Mesenchymal stem cell (in vitro differentiated cells and primary cell): Measurements from ENCODE around the gene AOPEP.

Experiments used
- DNase-seq: peaks from one replicate; pipeline ENCODE4 v3.0.0-alpha.2; 2013
- H2AFZ ChIP-seq: one replicate; pipeline ENCODE4 v1.6.1; 2013; ENCODE audit warnings: low read depth, mild to moderate bottlenecking, control low read depth, inconsistent platforms, low read length, moderate library complexity
- H2AK5ac ChIP-seq: 2 replicates; pipeline ENCODE4 v1.6.1; 2013; ENCODE audit warnings: low read length, moderate library complexity, mild to moderate bottlenecking, inconsistent platforms; ENCODE audit not compliant: severe bottlenecking
- H2BK120ac ChIP-seq: one replicate; pipeline ENCODE4 v1.6.1; 2013; ENCODE audit warnings: low read depth, mild to moderate bottlenecking, inconsistent platforms, low read length, moderate library complexity
- H2BK12ac ChIP-seq, 2 experiments: one replicate each; pipeline ENCODE4 v1.6.1; 2013; ENCODE audit warnings: inconsistent platforms in 2 of 2, low read length in 2 of 2, mild to moderate bottlenecking in 2 of 2, moderate library complexity in 2 of 2, control low read depth in 1 of 2
- H2BK15ac ChIP-seq: one replicate; pipeline ENCODE4 v1.6.1; 2013; ENCODE audit warnings: mild to moderate bottlenecking, low read depth, inconsistent platforms; ENCODE audit not compliant: poor library complexity, severe bottlenecking
- H2BK5ac ChIP-seq: 2 replicates; pipeline ENCODE4 v1.6.1; 2013; ENCODE audit warnings: low read depth, mild to moderate bottlenecking, low read length, control low read depth, inconsistent platforms; ENCODE audit not compliant: poor library complexity, severe bottlenecking
- H3K14ac ChIP-seq, 2 experiments: one replicate each; pipeline ENCODE4 v1.6.1; 2013; ENCODE audit warnings: inconsistent platforms in 2 of 2, low read length in 2 of 2, control low read depth in 1 of 2, mild to moderate bottlenecking in 1 of 2, moderate library complexity in 1 of 2
- H3K18ac ChIP-seq, 2 experiments: one replicate each; pipeline ENCODE4 v1.6.1; 2013; ENCODE audit warnings: inconsistent platforms in 2 of 2, low read length in 2 of 2, control low read depth in 1 of 2, low read depth in 1 of 2, mild to moderate bottlenecking in 1 of 2
- H3K23ac ChIP-seq, 2 experiments: one replicate each; pipeline ENCODE4 v1.6.1; 2013; ENCODE audit warnings: inconsistent platforms in 2 of 2, low read length in 2 of 2, mild to moderate bottlenecking in 2 of 2, moderate library complexity in 2 of 2, control low read depth in 1 of 2
- H3K27ac ChIP-seq: 2 replicates; pipeline ENCODE4 v1.5.1; 2013; ENCODE audit warnings: mild to moderate bottlenecking, moderate library complexity, low read length, control low read depth, inconsistent platforms; ENCODE audit not compliant: poor library complexity, severe bottlenecking
- H3K27me3 ChIP-seq, 2 experiments: 2 replicates each; pipeline versions ENCODE4 v1.6.1 to v1.7.0; 2013; ENCODE audit warnings: low read length in 2 of 2, mild to moderate bottlenecking in 2 of 2, moderate library complexity in 2 of 2, control low read depth in 1 of 2, inconsistent platforms in 1 of 2; ENCODE audit not compliant: control insufficient read depth in 1 of 2, insufficient read depth in 1 of 2
- H3K36me3 ChIP-seq, 2 experiments: 2 replicates each; pipeline versions ENCODE4 v1.6.1 to v1.7.0; 2013; ENCODE audit warnings: low read length in 2 of 2, control low read depth in 1 of 2, inconsistent platforms in 1 of 2, low read depth in 1 of 2, mild to moderate bottlenecking in 1 of 2; ENCODE audit not compliant: insufficient read depth in 2 of 2, control insufficient read depth in 1 of 2
- H3K4ac ChIP-seq, 2 experiments: one replicate each; pipeline ENCODE4 v1.6.1; 2013; ENCODE audit warnings: inconsistent platforms in 2 of 2, low read length in 2 of 2, mild to moderate bottlenecking in 2 of 2, moderate library complexity in 2 of 2, control low read depth in 1 of 2, low read depth in 1 of 2
- H3K4me1 ChIP-seq: 2 replicates; pipeline ENCODE4 v1.6.1; 2013; ENCODE audit warnings: low read depth, low read length, control low read depth; ENCODE audit not compliant: control insufficient read depth, insufficient read depth
- H3K4me2 ChIP-seq: 2 replicates; pipeline ENCODE4 v1.6.1; 2013; ENCODE audit warnings: low read length, mild to moderate bottlenecking, inconsistent platforms; ENCODE audit not compliant: poor library complexity, severe bottlenecking
- H3K4me3 ChIP-seq, 2 experiments: 2 replicates each; pipeline versions ENCODE4 v1.5.1 to v1.7.0; 2013; ENCODE audit warnings: low read length in 2 of 2, mild to moderate bottlenecking in 2 of 2, control low read depth in 1 of 2, low read depth in 1 of 2; ENCODE audit not compliant: insufficient read depth in 1 of 2
- H3K79me1 ChIP-seq: replicated peaks from 2 replicates; pipeline ENCODE4 v1.6.1; 2013; ENCODE audit warnings: mild to moderate bottlenecking, control low read depth, low read length, inconsistent platforms; ENCODE audit not compliant: poor library complexity, severe bottlenecking
- H3K9ac ChIP-seq: 2 replicates; pipeline ENCODE4 v1.7.0; 2013; ENCODE audit warnings: mild to moderate bottlenecking, low read length, moderate library complexity
- H3K9me3 ChIP-seq: 2 replicates; pipeline ENCODE4 v1.7.0; 2013; ENCODE audit warnings: mild to moderate bottlenecking, low read length; ENCODE audit not compliant: control insufficient read depth
- H4K8ac ChIP-seq: one replicate; pipeline ENCODE4 v1.6.1; 2013; ENCODE audit warnings: inconsistent platforms, mild to moderate bottlenecking, low read length, moderate library complexity
- H4K91ac ChIP-seq: one replicate; pipeline ENCODE4 v1.6.1; 2013; ENCODE audit warnings: mild to moderate bottlenecking, low read length, inconsistent platforms
- WGBS: methylation state at CpG from one replicate; pipeline ENCODE4 v1.1.7; 2013; ENCODE audit warnings: mixed read lengths; 5-methylcytosine and 5-hydroxymethylcytosine counted together

AOPEP gene

GRCh38 chr9:95055334-95055850, 328.9 kb downstream of the AOPEP start:
- Histone ChIP-seq H3K4ac (peak overlapping the region in 1 of 2 experiments; percentile 72), H2AFZ (no peak overlapping the region), H3K27me3 (no peaks in the 10 kb centered on the region), H2AK5ac (no peak overlapping the region), H3K23ac (no peak overlapping the region), H4K91ac (no peak overlapping the region), H3K14ac (no peak overlapping the region), H3K18ac (peak overlapping the region; percentile 73 to 96), H3K4me3 (peak overlapping the region in 1 of 2 experiments; percentile 32), H2BK5ac (no peak overlapping the region), H3K4me1 (peaks cover 18% of the 10 kb centered on the region), H3K9me3 (no peaks in the 10 kb centered on the region), H3K79me1 (peaks cover under 1% of the 10 kb centered on the region), H3K27ac (peak overlapping the region; percentile 20), H3K9ac (peak overlapping the region; percentile 86), H2BK120ac (peak overlapping the region; percentile 82), H4K8ac (peak overlapping the region; percentile 27), H2BK12ac (peak overlapping the region in 1 of 2 experiments; percentile 96), H2BK15ac (no peak overlapping the region), H3K4me2 (peak overlapping the region; percentile 47), H3K36me3 (peaks cover 5 to 7% of the 10 kb centered on the region in 2 experiments)
- 24% methylated on average over 6 of the region's 6 CpGs for WGBS
- peak; percentile 44 for DNase-seq

DNA sequence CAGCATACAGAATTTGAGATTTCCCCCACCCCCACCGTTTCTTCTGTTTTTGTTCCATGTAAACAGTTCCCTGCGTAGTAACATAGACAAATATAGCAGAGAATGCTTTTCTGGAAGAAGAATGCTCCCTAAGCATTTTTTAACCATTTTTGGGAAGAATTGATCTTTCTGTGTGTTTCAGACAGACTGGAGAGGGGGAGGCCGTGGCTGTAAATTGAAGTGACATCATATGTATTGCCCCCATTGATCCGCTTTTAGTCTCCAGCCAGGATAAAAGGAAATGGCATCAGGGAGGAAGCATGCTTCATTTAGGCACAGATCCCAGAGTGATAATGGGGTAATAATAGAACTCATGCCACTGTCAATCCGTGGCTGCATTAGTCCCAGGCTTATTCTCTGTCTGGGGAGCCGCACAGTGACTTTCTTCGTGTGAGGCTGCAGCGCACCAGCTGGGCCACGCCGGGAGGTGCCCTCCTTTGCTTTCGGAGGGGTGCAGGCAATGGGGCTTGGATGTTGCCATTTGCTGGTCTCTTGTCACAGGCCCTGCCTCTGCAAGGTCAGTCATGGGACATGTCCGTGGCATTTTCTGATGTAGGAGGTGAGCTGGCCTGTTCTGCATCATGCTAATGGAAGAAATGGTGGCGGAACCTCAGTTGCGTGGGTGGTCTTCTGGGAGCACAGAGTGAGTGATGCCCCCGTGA, 329.5 kb downstream of the AOPEP start:
- H2BK120ac ChIP-seq, result no peak overlapping the region
- peak overlapping the region; percentile 86 for H3K9ac ChIP-seq
- peak overlapping the region in 1 of 2 experiments; percentile 81 for H3K4ac ChIP-seq
- no peaks in the 10 kb centered on the region for H3K9me3 ChIP-seq
- peaks cover 18% of the 10 kb centered on the region for H3K4me1 ChIP-seq
- H3K27ac ChIP-seq, result peak overlapping the region; percentile 20
- no peak overlapping the region for H2AFZ ChIP-seq
- peaks cover 7 to 9% of the 10 kb centered on the region in 2 experiments for H3K36me3 ChIP-seq
- DNase-seq, result peak; percentile 85
- H2BK12ac ChIP-seq, result peak overlapping the region in 1 of 2 experiments; percentile 75
- H4K8ac ChIP-seq, result peak overlapping the region; percentile 24
- H3K23ac ChIP-seq, result no peak overlapping the region
- H3K14ac ChIP-seq, result peak overlapping the region in 1 of 2 experiments; percentile 5
- WGBS, result 44% methylated on average over 12 of the region's 15 CpGs
- peak overlapping the region; percentile 40 for H4K91ac ChIP-seq
- H3K4me3 ChIP-seq, result peak overlapping the region in 1 of 2 experiments; percentile 32
- peak overlapping the region; percentile 74 to 96 for H3K18ac ChIP-seq
- H3K79me1 ChIP-seq, result peaks cover 4% of the 10 kb centered on the region
- no peak overlapping the region for H2BK5ac ChIP-seq
- H3K27me3 ChIP-seq, result no peaks in the 10 kb centered on the region
- no peak overlapping the region for H2AK5ac ChIP-seq
- H3K4me2 ChIP-seq, result peak overlapping the region; percentile 29
- peak overlapping the region; percentile 17 for H2BK15ac ChIP-seq

- Histone ChIP-seq H3K14ac (no peak overlapping the region), H3K4ac (peak overlapping the region; percentile 35 to 63), H3K18ac (peak overlapping the region in 1 of 2 experiments; percentile 85), H4K8ac (peak overlapping the region; percentile 39), H3K36me3 (peaks cover 11 to 20% of the 10 kb centered on the region in 2 experiments), H3K27ac (peak overlapping the region; percentile 7), H3K4me1 (peaks cover 19% of the 10 kb centered on the region), H2BK5ac (no peak overlapping the region), H3K9me3 (no peaks in the 10 kb centered on the region), H3K9ac (no peak overlapping the region), H3K27me3 (no peaks in the 10 kb centered on the region), H4K91ac (no peak overlapping the region), H3K23ac (no peak overlapping the region), H3K4me2 (no peak overlapping the region), H3K4me3 (no peak overlapping the region), H2AK5ac (no peak overlapping the region), H3K79me1 (peaks cover 6% of the 10 kb centered on the region), H2BK120ac (no peak overlapping the region), H2AFZ (no peak overlapping the region), H2BK15ac (peak overlapping the region; percentile 38), H2BK12ac (no peak overlapping the region)
- peak; percentile 60 for DNase-seq
- 46% methylated on average over 5 of the region's 10 CpGs for WGBS
These were observed 330.6 kb downstream of the AOPEP start for GRCh38 chr9:95057101-95057500.

DNA sequence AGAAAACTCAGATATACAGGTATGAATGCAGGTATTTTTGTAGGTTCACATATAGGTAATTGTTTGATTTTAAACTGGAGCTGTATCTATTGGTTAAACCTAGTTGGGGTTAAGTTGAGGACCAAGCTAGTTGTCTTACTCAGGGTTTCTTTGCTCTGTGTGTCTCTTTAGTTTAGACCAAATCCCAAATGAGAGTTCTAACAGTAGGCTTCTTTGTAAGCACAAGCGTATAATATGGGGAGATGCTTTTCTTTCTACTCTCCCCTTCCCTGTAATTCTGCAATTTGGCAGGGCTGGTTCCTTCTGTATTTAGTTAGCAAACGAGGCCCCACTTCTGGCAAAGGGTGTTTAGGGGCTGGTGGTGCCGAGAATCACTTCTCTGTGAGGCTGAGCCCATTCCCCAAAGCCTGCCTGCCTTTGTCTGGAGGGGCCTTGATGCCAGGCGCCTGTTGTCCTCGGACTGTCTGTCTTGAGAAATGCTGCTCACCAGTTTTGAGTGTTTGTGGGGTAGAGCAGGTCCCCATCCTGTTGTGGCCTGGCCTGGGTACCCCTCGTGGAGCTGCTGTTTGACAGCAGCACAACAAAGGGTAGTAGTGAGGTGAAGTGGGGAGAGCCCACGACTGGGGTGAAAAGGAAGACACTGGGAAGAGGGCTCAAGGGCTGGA, 331.8 kb downstream of the AOPEP start:
- Histone ChIP-seq H3K27ac (no peak overlapping the region), H3K23ac (no peak overlapping the region), H3K4ac (peak overlapping the region; percentile 9 to 69), H2BK120ac (no peak overlapping the region), H3K14ac (no peak overlapping the region), H3K9ac (no peak overlapping the region), H2AK5ac (no peak overlapping the region), H3K4me3 (no peak overlapping the region), H3K4me1 (peaks cover 22% of the 10 kb centered on the region), H2AFZ (no peak overlapping the region), H4K91ac (peak overlapping the region; percentile 5), H4K8ac (peak overlapping the region; percentile 47), H3K18ac (peak overlapping the region; percentile 25 to 33), H3K4me2 (no peak overlapping the region), H3K36me3 (peaks cover 22 to 31% of the 10 kb centered on the region in 2 experiments), H3K9me3 (no peaks in the 10 kb centered on the region), H2BK12ac (peak overlapping the region in 1 of 2 experiments; percentile 8), H3K79me1 (peaks cover 8% of the 10 kb centered on the region), H2BK15ac (peak overlapping the region; percentile 70), H2BK5ac (no peak overlapping the region), H3K27me3 (no peaks in the 10 kb centered on the region)
- no peak for DNase-seq
- WGBS, result 93% methylated on average over 6 of the region's 7 CpGs
